HCT116 (cell line): ENCODE results near the gene ZPR1. TPM values are rescaled to one million over a fixed set of nuclear protein-coding genes. Genes with fewer than 3 reads are reported as not detected.

Experiments used
- ATAC-seq: fragments of 200-7000 bp; cut with Tn5 transposase; 2 replicates; pipeline ENCODE4 v1.9.1; 2020; ENCODE audit warnings: mild to moderate bottlenecking, moderate library complexity
- BruUV-seq: library from RNA; stranded (reverse); fragments of 400-500 nt; replicated peaks from 2 replicates; lab custom pipeline; 2021; lab: Mats Ljungman, UMichigan
- CTCF ChIA-PET: fragments of 300-600 bp; sonication (Branson Sonifier 250); formaldehyde crosslinking; loops from one replicate; lab custom pipeline; 2021; ENCODE audit warnings: antibody characterized with exemption; lab: Charles Lee
- POLR2A ChIA-PET: fragments of 300-600, 350-600 bp; sonication (Branson Sonifier 250); formaldehyde crosslinking; loops from one replicate; lab custom pipeline; 2021; ENCODE audit warnings: antibody characterized with exemption; lab: Charles Lee
- RAD21 ChIA-PET, 2 experiments: fragments of 300-600 bp; sonication (Branson Sonifier 250); formaldehyde crosslinking; loops; one replicate each; lab custom pipeline; 2023; ENCODE audit warnings: low total read pairs in 2 of 2; ENCODE audit not compliant: uncharacterized antibody in 2 of 2, unreplicated experiment in 2 of 2, low non-redundant PET in 1 of 2; lab: Charles Lee
- DNase-seq: peaks from one replicate; pipeline ENCODE4 v3.0.0-alpha.2; 2010; ENCODE audit warnings: low read depth, low spot score
- H2AFZ ChIP-seq: fragments of 200-600 bp; shearing (Covaris generic), sonication (generic); 2 replicates; pipeline ENCODE4 v1.6.1; 2017; ENCODE audit warnings: low read depth, mixed run types, mixed read lengths, antibody characterized with exemption, low read length; ENCODE audit not compliant: poor library complexity, severe bottlenecking
- H3K27ac ChIP-seq: 2 replicates; pipeline ENCODE4 v1.5.1; 2012; ENCODE audit warnings: low read depth, low read length
- H3K27me3 ChIP-seq: fragments of 200-600 bp; sonication (generic); 2 replicates; pipeline ENCODE4 v1.6.1; 2016; ENCODE audit warnings: mixed run types, low read length, mixed read lengths; ENCODE audit not compliant: insufficient read depth
- H3K36me3 ChIP-seq, 2 experiments: fragments of 200-500 bp in 1 of 2; fragments of 200-600 bp in 1 of 2; sonication (Bioruptor generic) in 1 of 2; sonication (generic) in 1 of 2; 2 replicates each; pipeline versions ENCODE4 v1.5.1 to v1.6.1; 2014 to 2016; ENCODE audit warnings: low read length in 2 of 2, inconsistent platforms in 1 of 2, mixed read lengths in 1 of 2, mixed run types in 1 of 2; ENCODE audit not compliant: insufficient read depth in 2 of 2, control insufficient read depth in 1 of 2
- H3K4me1 ChIP-seq, 2 experiments: fragments of 200-600 bp in 1 of 2; sonication (generic) in 1 of 2; 2 replicates each; pipeline versions ENCODE4 v1.5.1 to v1.6.1; 2012 to 2017; ENCODE audit warnings: low read length in 2 of 2, inconsistent platforms in 1 of 2, mild to moderate bottlenecking in 1 of 2, mixed read lengths in 1 of 2, mixed run types in 1 of 2, moderate library complexity in 1 of 2; ENCODE audit not compliant: insufficient read depth in 2 of 2, control insufficient read depth in 1 of 2
- H3K4me2 ChIP-seq: fragments of 200-600 bp; sonication (generic); 2 replicates; pipeline ENCODE4 v1.6.1; 2017; ENCODE audit warnings: mixed run types, low read length, mixed read lengths
- H3K4me3 ChIP-seq, 2 experiments: fragments of 200-600 bp in 1 of 2; sonication (generic) in 1 of 2; replicated peaks in 1 of 2; 2 replicates each; pipeline ENCODE4 v1.5.1; 2011 to 2016; ENCODE audit warnings: low read length in 2 of 2, control low read depth in 1 of 2, low read depth in 1 of 2, mild to moderate bottlenecking in 1 of 2, mixed read lengths in 1 of 2, mixed run types in 1 of 2
- H3K79me2 ChIP-seq: fragments of 200-600 bp; sonication (generic); 2 replicates; pipeline ENCODE4 v1.6.1; 2017; ENCODE audit warnings: mild to moderate bottlenecking, mixed run types, low read length, moderate library complexity, mixed read lengths; ENCODE audit not compliant: insufficient read depth
- H3K9ac ChIP-seq: fragments of 200-600 bp; sonication (generic); 2 replicates; pipeline ENCODE4 v1.6.1; 2016; ENCODE audit warnings: low read length, mixed read lengths
- H3K9me2 ChIP-seq: fragments of 200-600 bp; sonication (generic), shearing (Covaris generic); 2 replicates; pipeline ENCODE4 v1.6.1; 2017; ENCODE audit warnings: mixed run types, mild to moderate bottlenecking, moderate library complexity; ENCODE audit not compliant: insufficient read depth
- H3K9me3 ChIP-seq, 2 experiments: fragments of 200-500 bp in 1 of 2; fragments of 200-600 bp in 1 of 2; sonication (Bioruptor generic) in 1 of 2; sonication (generic) in 1 of 2; 2 replicates each; pipeline ENCODE4 v1.6.1; 2014 to 2017; ENCODE audit warnings: low read length in 2 of 2, mixed read lengths in 2 of 2, inconsistent platforms in 1 of 2, low read depth in 1 of 2, mild to moderate bottlenecking in 1 of 2, mixed run types in 1 of 2, moderate library complexity in 1 of 2; ENCODE audit not compliant: control insufficient read depth in 1 of 2, insufficient read depth in 1 of 2
- H4K20me1 ChIP-seq: fragments of 200-600 bp; sonication (generic), shearing (Covaris generic); 2 replicates; pipeline ENCODE4 v1.6.1; 2017; ENCODE audit warnings: mixed run types, mild to moderate bottlenecking, moderate library complexity; ENCODE audit not compliant: insufficient read depth
- CTCF ChIP-seq, 3 experiments: fragments of 200-600 bp in 1 of 3; sonication (generic) in 1 of 3; IDR thresholded peaks in 2 of 3; conservative IDR thresholded peaks in 1 of 3; 2 replicates each; pipeline ENCODE4 v1.5.1; 2012 to 2017; ENCODE audit warnings: low read depth in 2 of 3, low read length in 2 of 3, antibody characterized with exemption in 1 of 3, borderline replicate concordance in 1 of 3, control low read depth in 1 of 3, mild to moderate bottlenecking in 1 of 3, mixed read lengths in 1 of 3, mixed run types in 1 of 3, moderate library complexity in 1 of 3; ENCODE audit not compliant: insufficient read depth in 1 of 3
- EGR1 ChIP-seq: IDR thresholded peaks from 2 replicates; pipeline ENCODE4 v1.6.1; 2012; ENCODE audit warnings: low read depth
- ELF1 ChIP-seq: IDR thresholded peaks from 2 replicates; pipeline ENCODE4 v1.6.1; 2012; ENCODE audit warnings: low read depth, borderline replicate concordance
- EZH2 ChIP-seq: fragments of 200-600 bp; sonication (generic); IDR thresholded peaks from 2 replicates; pipeline ENCODE4 v1.6.1; 2017; ENCODE audit warnings: antibody characterized with exemption, mixed run types
- EZH2phosphoT487 ChIP-seq: fragments of 200-600 bp; IDR thresholded peaks from 2 replicates; pipeline ENCODE4 v1.6.1; 2018; ENCODE audit warnings: antibody characterized with exemption, borderline replicate concordance
- FOSL1 ChIP-seq: IDR thresholded peaks from 2 replicates; pipeline ENCODE4 v1.6.1; 2012; ENCODE audit warnings: low read depth
- POLR2A ChIP-seq: IDR thresholded peaks from 2 replicates; pipeline ENCODE4 v1.7.0; 2011; ENCODE audit warnings: borderline replicate concordance; ENCODE audit not compliant: insufficient read depth, insufficient read length; ENCODE audit errors: extremely low read depth
- RAD21 ChIP-seq: IDR thresholded peaks from 2 replicates; pipeline ENCODE4 v1.6.1; 2012; ENCODE audit warnings: low read depth, mild to moderate bottlenecking
- ZFX ChIP-seq: fragments of 450-650 bp; IDR thresholded peaks from 2 replicates; pipeline ENCODE4 v1.6.1; 2017
- intact Hi-C: fragments of 100-400 bp; cut with micrococcal nuclease; formaldehyde crosslinking; loops from 2 replicates; pipeline ENCODE4 v1.10.0; 2022
- total RNA-seq: library from RNA; stranded (reverse); gene quantifications from one replicate; pipeline ENCODE4 v1.2.1, GENCODE V29; 2021; ENCODE audit not compliant: unreplicated experiment
- TF ChIP-seq, protein P1 (sequence below): IDR thresholded peaks from 2 replicates; pipeline ENCODE4 v1.6.1; 2012; ENCODE audit warnings: low read depth
- TF ChIP-seq, protein P2 (sequence below): IDR thresholded peaks from 2 replicates; pipeline ENCODE4 v1.6.1; 2012

ZPR1 gene
- total RNA-seq, 1 experiment from 2014 or later, result 56.3 TPM

DNA sequence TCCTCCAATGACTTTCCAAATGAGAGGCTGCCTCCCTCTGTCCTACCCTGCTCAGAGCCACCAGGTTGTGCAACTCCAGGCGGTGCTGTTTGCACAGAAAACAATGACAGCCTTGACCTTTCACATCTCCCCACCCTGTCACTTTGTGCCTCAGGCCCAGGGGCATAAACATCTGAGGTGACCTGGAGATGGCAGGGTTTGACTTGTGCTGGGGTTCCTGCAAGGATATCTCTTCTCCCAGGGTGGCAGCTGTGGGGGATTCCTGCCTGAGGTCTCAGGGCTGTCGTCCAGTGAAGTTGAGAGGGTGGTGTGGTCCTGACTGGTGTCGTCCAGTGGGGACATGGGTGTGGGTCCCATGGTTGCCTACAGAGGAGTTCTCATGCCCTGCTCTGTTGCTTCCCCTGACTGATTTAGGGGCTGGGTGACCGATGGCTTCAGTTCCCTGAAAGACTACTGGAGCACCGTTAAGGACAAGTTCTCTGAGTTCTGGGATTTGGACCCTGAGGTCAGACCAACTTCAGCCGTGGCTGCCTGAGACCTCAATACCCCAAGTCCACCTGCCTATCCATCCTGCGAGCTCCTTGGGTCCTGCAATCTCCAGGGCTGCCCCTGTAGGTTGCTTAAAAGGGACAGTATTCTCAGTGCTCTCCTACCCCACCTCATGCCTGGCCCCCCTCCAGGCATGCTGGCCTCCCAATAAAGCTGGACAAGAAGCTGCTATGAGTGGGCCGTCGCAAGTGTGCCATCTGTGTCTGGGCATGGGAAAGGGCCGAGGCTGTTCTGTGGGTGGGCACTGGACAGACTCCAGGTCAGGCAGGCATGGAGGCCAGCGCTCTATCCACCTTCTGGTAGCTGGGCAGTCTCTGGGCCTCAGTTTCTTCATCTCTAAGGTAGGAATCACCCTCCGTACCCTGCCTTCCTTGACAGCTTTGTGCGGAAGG, 44.8 kb upstream of the ZPR1 start:
- no peak overlapping the region for H3K9ac ChIP-seq
- no peaks in the 10 kb centered on the region for H4K20me1 ChIP-seq
- no peaks in the 10 kb centered on the region for H3K36me3 ChIP-seq
- ChIA-PET RAD21 (no interaction called here), POLR2A (no interaction called here), CTCF (no interaction called here)
- no peak for DNase-seq
- H3K27me3 ChIP-seq, result no peaks in the 10 kb centered on the region
- H2AFZ ChIP-seq, result no peak overlapping the region
- no peak overlapping the region for H3K27ac ChIP-seq
- intact Hi-C loops, result no loop called here
- no peaks in the 10 kb centered on the region for H3K9me2 ChIP-seq
- BruUV-seq, result no TSS peak
- no peak for TF ChIP-seq EGR1
- no peak for TF ChIP-seq FOSL1
- TF ChIP-seq POLR2A, result no peak
- no peak for TF ChIP-seq EZH2
- no peak for TF ChIP-seq ZFX
- no peak for TF ChIP-seq EZH2phosphoT487
- TF ChIP-seq ELF1, result no peak
- peak in 1 of 3 experiments; percentile 17; a peak in 1 of 6 replicates for TF ChIP-seq CTCF (IDR thresholded peaks at IDR 0.05 in 2 of 3, conservative IDR thresholded peaks at IDR 0.05 in 1 of 3; ENCODE audit: borderline replicate concordance in 1 of 3, insufficient read depth in 1 of 3, low read depth in 2 of 3, low read length in 2 of 3)
- TF ChIP-seq, protein P1, sequence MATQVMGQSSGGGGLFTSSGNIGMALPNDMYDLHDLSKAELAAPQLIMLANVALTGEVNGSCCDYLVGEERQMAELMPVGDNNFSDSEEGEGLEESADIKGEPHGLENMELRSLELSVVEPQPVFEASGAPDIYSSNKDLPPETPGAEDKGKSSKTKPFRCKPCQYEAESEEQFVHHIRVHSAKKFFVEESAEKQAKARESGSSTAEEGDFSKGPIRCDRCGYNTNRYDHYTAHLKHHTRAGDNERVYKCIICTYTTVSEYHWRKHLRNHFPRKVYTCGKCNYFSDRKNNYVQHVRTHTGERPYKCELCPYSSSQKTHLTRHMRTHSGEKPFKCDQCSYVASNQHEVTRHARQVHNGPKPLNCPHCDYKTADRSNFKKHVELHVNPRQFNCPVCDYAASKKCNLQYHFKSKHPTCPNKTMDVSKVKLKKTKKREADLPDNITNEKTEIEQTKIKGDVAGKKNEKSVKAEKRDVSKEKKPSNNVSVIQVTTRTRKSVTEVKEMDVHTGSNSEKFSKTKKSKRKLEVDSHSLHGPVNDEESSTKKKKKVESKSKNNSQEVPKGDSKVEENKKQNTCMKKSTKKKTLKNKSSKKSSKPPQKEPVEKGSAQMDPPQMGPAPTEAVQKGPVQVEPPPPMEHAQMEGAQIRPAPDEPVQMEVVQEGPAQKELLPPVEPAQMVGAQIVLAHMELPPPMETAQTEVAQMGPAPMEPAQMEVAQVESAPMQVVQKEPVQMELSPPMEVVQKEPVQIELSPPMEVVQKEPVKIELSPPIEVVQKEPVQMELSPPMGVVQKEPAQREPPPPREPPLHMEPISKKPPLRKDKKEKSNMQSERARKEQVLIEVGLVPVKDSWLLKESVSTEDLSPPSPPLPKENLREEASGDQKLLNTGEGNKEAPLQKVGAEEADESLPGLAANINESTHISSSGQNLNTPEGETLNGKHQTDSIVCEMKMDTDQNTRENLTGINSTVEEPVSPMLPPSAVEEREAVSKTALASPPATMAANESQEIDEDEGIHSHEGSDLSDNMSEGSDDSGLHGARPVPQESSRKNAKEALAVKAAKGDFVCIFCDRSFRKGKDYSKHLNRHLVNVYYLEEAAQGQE, result no peak
- TF ChIP-seq, protein P2, sequence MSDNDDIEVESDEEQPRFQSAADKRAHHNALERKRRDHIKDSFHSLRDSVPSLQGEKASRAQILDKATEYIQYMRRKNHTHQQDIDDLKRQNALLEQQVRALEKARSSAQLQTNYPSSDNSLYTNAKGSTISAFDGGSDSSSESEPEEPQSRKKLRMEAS, result no peak
- TF ChIP-seq RAD21, result peak; percentile 50
- H3K4me2 ChIP-seq, result no peak overlapping the region
- H3K4me1 ChIP-seq, result peaks cover 8 to 15% of the 10 kb centered on the region in 2 experiments
- no peaks in the 10 kb centered on the region for H3K9me3 ChIP-seq
- ATAC-seq, result no peak
- H3K79me2 ChIP-seq, result no peaks in the 10 kb centered on the region
- H3K4me3 ChIP-seq, result no peak overlapping the region
